IPS-18c (cell line): ENCODE data around the gene TBL2.
"Not testable (repeated sequence)": the region's sequence is repeated elsewhere in the genome, so short reads cannot be mapped to it uniquely, and the experiment has no call there.

ENCODE experiments used
- H3K4me3 ChIP-seq: 2 replicates; pipeline ENCODE4 v1.7.0; 2013; ENCODE audit warnings: low read depth, mild to moderate bottlenecking, low read length, moderate library complexity; ENCODE audit not compliant: insufficient read depth
- H3K9me3 ChIP-seq: one replicate; pipeline ENCODE4 v1.6.1; 2013; ENCODE audit warnings: mild to moderate bottlenecking, low read length, moderate library complexity; ENCODE audit not compliant: control insufficient read depth, insufficient read depth

The TBL2 gene

GRCh38 chr7:73556208-73557107, 21.9 kb downstream of the TBL2 start:
- peak overlapping the region; percentile 82 for H3K4me3 ChIP-seq
- no peaks in the 10 kb centered on the region for H3K9me3 ChIP-seq

- H3K4me3 ChIP-seq = no peak overlapping the region
- no peaks in the 10 kb centered on the region for H3K9me3 ChIP-seq
Measured at GRCh38 chr7:73555411-73555982, 22.9 kb downstream of the TBL2 start.

- H3K4me3 ChIP-seq = not testable (repeated sequence)
Measured at GRCh38 chr7:73550093-73550492, 28.3 kb downstream of the TBL2 start.

GRCh38 chr7:73549176-73549575, 29.2 kb downstream of the TBL2 start:
- H3K4me3 ChIP-seq = no peak overlapping the region
- no peaks in the 10 kb centered on the region for H3K9me3 ChIP-seq

More at GRCh38 chr7:73550093-73550492, 28.3 kb downstream of the TBL2 start:
- H3K9me3 ChIP-seq = not testable (repeated sequence)

GRCh38 chr7:73547841-73548240, 30.5 kb downstream of the TBL2 start:
- Histone ChIP-seq H3K4me3 (no peak overlapping the region), H3K9me3 (no peaks in the 10 kb centered on the region)

- Histone ChIP-seq H3K9me3 (no peaks in the 10 kb centered on the region), H3K4me3 (no peak overlapping the region)
Measured at GRCh38 chr7:73544678-73545077, 33.7 kb downstream of the TBL2 start.

GRCh38 chr7:73541722-73542121, 36.7 kb downstream of the TBL2 start:
- no peaks in the 10 kb centered on the region for H3K9me3 ChIP-seq

GRCh38 chr7:73539709-73540108, 38.7 kb downstream of the TBL2 start:
- no peak overlapping the region for H3K4me3 ChIP-seq
- H3K9me3 ChIP-seq = no peaks in the 10 kb centered on the region

More at GRCh38 chr7:73541722-73542121, 36.7 kb downstream of the TBL2 start:
- H3K4me3 ChIP-seq = no peak overlapping the region

GRCh38 chr7:73538510-73538909, 39.9 kb downstream of the TBL2 start:
- not testable (repeated sequence) for H3K9me3 ChIP-seq, H3K4me3 ChIP-seq

- H3K9me3 ChIP-seq = no peaks in the 10 kb centered on the region
- H3K4me3 ChIP-seq = no peak overlapping the region
Measured at GRCh38 chr7:73537051-73537450, 41.3 kb downstream of the TBL2 start.

- H3K9me3 ChIP-seq = no peaks in the 10 kb centered on the region
- no peak overlapping the region for H3K4me3 ChIP-seq
Measured at GRCh38 chr7:73536479-73536878, 41.9 kb downstream of the TBL2 start.

GRCh38 chr7:73535918-73536317, 42.5 kb downstream of the TBL2 start:
- not testable (repeated sequence) for H3K9me3 ChIP-seq, H3K4me3 ChIP-seq

GRCh38 chr7:73533742-73534141, 44.6 kb downstream of the TBL2 start:
- Histone ChIP-seq H3K4me3 (no peak overlapping the region), H3K9me3 (no peaks in the 10 kb centered on the region)

GRCh38 chr7:73532224-73532623, 46.2 kb downstream of the TBL2 start:
- Histone ChIP-seq H3K4me3 (no peak overlapping the region), H3K9me3 (no peaks in the 10 kb centered on the region)

GRCh38 chr7:73530800-73531199, 47.6 kb downstream of the TBL2 start:
- H3K4me3 ChIP-seq = no peak overlapping the region
- no peaks in the 10 kb centered on the region for H3K9me3 ChIP-seq

GRCh38 chr7:73526896-73527821, 51.2 kb downstream of the TBL2 start:
- Histone ChIP-seq H3K9me3 (no peaks in the 10 kb centered on the region), H3K4me3 (no peak overlapping the region)

GRCh38 chr7:73526158-73526494, 52.3 kb downstream of the TBL2 start:
- H3K4me3 ChIP-seq, H3K9me3 ChIP-seq: not testable (repeated sequence)
